ENCODE results near the gene OAS1.

DNA sequence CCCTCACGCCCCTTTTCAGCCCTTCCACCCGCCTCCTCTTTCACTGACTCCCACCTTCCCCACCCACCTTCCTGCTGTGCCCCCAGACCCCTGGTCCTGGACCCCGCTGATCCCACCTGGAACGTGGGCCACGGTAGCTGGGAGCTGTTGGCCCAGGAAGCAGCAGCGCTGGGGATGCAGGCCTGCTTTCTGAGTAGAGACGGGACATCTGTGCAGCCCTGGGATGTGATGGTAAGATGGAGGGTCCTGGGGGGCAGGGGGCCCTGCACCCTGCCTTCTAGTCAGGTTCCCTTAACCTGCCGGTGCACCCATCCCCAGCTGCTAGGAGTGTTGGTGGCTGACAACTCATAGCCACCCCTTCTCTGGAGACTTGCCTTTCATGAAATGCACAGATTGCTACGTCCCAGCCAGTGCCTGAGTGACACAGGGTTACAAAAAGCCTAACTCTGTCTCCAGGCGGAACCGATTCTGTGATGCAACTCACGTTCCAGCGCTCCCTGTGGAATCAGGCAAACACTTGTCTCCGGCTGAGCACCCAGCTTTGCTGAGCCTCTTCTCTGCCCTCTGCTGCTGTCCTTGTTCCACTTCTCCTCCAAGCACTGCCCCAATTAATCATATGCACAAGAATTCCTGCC is 56.6 kb downstream of the OAS1 start:
- TF ChIP-seq, protein P1, sequence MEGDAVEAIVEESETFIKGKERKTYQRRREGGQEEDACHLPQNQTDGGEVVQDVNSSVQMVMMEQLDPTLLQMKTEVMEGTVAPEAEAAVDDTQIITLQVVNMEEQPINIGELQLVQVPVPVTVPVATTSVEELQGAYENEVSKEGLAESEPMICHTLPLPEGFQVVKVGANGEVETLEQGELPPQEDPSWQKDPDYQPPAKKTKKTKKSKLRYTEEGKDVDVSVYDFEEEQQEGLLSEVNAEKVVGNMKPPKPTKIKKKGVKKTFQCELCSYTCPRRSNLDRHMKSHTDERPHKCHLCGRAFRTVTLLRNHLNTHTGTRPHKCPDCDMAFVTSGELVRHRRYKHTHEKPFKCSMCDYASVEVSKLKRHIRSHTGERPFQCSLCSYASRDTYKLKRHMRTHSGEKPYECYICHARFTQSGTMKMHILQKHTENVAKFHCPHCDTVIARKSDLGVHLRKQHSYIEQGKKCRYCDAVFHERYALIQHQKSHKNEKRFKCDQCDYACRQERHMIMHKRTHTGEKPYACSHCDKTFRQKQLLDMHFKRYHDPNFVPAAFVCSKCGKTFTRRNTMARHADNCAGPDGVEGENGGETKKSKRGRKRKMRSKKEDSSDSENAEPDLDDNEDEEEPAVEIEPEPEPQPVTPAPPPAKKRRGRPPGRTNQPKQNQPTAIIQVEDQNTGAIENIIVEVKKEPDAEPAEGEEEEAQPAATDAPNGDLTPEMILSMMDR (IDR thresholded peaks at IDR 0.05) = no peak
- no peak for TF ChIP-seq POLR2A (IDR thresholded peaks at IDR 0.05)

Measured in esophagus squamous epithelium (tissue), 4 donors.